ENCODE measurements around the gene PARS2.
A peak's percentile ranks its signal among the peaks of the same experiment; 100 is the strongest.
"Not testable (repeated sequence)": the region's sequence is repeated elsewhere in the genome, so short reads cannot be mapped to it uniquely, and the experiment has no call there.

PARS2 gene

DNA sequence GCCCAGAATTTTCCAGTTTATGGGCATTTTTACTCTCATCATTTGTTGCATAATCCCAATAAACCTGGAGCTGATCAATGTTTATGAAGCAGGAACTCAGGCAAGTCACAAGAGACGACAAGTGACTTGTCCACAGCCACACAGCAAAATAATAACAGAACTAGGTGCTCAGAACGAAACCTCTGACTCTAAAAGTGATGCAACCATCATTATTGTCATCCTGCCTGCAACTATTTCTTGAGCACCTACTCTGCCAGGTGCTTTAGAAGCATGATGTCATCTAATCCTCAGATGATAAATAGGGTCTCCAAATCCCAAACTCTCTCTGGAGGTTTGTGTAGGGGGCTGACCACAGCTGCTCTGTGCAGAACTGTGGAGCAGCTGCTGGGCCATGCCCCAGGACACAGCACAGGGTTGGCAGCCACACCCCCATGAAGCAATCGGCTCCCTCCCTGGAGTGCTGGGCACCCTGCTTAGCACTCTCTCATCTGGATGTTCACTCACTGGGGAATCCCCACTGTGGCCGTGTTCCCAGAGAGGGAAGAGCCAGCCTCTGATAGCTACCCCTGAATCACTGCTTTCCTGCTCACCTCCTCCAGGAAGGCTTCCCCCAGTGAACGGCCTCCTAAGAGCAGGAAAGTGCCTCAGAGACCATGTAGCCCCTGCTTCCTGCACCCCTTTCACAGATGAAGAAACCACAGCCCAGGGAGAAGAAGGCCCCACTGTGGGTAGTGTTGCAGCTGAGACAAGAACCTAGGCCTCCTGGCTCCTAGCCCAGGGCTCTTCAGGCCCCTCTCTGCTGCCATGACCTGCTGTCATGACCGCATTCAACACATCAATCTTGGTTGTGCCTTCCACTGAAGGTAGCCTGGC, 34.7 kb upstream of the PARS2 start:
- no peak for DNase-seq

DNA sequence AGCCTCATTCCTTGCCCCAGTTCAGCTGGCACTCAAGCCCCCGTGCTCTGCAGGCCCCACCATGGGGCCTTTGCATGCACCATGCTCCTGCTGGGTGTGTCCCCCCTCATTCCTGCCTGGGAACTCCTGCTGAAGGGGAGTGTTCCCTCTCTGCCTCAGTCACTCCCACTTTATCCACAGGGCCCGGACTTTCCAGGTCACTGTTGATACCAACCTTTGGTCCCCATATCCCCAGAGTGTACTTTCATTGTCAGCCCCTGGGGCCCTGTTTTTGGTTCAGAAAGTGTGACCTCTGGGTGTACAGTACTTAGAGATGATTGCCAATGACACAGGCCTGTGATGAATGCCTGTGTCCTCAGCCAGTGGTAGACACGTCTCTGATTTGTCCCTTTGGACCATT, 33.9 kb upstream of the PARS2 start:
- no peak for DNase-seq

DNA sequence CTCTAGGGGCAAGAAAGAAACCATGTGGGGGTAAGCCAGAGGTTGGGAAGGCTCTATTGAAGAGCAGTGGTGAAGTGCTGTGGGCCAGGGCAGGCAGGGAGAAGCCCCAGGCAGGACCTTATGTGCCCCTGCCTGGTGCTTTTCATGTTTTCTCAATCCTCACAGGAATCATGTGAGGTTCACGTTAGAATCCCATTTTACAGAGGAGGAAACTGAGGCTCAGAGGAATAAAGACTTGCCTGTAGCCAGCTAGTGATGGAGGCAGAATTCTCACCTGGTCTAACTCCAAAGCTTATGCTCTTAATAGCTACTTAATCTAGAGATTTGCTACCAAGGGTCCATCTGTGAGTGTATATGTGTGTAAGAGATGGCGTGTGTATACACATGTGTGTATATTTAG, 32.6 kb upstream of the PARS2 start:
- DNase-seq: no peak

DNA sequence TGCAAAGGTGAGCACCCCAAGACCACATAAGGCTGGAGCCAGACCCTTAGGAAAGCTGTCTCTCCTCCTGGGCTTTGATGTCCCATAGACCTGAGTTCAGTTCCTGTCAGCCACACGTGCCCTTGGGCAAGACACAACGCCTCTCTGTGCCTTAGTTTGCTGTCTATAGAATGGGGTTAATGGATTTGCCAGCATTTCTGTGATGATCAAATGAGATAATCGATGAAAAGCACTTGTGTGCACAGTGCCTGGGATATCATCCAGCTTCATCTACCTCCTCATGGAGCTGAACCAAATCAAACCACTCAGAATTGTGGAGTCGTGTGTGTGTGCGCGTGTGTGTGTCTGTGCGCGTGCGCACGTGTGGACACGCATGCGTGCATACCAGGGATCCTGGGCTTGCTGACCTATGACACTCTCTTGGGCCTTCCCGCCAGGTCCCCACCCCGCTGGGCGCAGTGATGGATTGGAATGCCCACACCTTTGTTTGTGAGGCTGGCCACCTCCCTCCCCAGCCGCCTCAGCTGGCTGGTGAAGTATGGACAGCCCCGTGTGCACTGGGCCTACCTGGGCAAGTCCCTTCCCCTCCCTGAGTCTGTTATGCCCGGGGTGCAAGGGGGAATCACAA, 31.6 kb upstream of the PARS2 start:
- no peak for DNase-seq

DNA sequence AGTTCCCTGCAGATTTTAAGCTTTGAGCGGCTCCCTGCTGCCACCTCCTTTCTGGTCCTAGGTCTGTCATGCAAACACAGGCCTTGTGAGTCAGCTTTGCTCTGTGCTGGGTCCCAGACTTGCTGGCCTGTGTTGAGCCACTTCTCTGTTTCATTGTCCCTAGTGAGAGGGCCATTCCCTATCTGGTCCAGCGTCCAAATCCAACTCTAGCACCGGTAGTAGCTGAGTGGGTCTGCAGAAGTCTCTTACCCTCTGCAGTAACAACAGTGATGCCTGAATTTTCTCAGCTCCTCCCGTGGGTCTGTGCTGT, 31.0 kb upstream of the PARS2 start:
- DNase-seq: no peak

DNA sequence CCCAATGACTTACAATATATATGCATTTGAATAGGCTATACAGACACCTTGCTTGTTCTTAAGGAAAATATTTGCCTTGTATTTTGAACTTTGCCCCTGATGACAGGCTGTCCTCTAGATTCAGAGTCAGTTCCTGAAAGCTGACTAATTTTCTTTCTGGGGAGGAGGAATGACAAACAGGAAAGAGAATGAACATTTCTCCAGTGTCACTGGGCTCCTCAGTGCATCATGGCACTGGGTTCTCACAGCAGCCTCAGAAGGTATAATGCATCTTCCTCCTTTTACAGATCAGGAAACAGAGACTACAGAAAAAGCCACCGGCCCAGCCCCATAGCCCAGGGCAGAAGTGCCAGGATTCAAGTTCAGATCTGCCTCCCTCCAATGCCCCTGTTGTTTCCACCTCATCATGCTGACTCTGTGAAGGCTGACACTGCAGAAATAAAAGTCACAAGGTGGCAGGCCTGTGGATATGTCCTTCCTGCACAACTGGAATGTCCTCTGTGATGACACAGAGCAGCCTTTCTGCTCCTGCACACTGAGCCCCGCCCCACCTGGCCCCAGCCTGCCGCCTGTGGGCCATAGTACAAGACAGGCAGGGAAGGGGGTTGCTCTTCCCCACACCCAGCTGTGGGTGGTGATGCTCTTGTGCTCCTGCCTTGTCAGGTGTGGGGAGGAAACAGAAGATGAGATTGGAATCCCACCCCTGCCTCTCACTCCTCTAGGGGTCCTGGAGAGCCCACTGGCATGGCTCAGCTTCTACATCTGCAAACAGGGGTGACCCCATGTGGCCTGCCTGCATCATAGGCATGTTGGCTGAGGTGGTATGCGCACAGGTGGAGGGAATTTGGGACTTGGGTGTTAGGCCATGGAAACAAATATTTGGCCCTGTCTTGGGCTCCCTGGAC, 30.4 kb upstream of the PARS2 start:
- DNase-seq: no peak

DNA sequence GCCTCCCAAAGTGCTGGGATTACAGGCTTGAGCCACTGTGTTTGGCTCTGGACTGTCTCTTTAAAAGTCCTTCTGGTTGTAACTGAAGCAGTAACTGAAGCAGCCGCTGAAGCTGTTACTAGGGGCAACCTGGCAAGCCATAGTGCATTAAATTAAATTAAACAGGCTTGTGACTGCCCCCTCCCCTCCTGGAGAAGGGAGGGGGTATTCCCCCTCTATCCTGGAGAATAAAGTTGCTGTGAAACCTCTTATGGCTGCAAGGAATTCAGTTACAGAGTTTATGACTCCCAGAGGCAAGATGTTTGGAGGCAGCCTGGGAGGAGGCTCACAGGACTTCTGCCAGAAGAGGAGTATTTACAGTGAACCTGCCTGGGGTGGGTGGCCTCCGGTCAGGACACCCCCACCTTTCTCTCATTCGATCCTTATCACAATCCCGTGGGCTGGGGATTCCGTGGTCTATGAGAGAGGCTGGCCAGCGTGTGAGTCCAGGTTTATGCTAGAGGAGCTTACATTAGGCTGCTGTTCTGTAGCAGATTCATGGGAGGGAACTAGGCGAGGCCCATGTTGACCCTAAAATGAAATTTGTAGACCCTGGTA, 28.5 kb upstream of the PARS2 start:
- no peak for DNase-seq

DNA sequence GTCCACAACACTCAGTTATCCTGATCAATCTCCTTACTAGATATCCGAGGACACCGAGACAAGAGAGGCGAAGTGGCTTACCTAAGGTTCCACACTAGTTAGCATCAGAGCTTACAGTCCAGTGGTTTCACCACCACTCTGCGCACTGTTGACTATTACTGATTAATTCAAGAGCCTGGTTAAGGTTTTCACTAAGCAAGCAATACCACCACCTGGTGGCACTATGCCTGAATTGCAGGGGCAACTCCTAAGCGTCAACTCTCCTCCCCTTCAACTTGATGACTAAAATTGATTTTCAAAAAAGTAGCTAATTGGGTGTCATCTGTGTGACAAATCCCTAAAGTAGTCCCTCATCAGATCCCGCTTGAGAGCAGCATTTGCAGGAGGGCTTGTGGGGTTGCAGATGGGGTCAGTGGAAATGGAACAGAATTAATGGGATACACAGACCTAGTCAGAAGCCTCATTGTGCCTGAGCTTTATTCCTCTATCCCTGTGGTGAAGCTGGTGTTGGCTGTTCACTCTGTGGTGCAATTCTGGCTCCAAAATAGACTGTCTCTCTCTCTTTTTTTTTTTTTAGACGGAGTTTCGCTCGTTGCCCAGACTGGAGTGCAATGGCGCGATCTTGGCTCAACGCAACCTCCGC, 27.7 kb upstream of the PARS2 start:
- DNase-seq: peak; percentile 71

DNA sequence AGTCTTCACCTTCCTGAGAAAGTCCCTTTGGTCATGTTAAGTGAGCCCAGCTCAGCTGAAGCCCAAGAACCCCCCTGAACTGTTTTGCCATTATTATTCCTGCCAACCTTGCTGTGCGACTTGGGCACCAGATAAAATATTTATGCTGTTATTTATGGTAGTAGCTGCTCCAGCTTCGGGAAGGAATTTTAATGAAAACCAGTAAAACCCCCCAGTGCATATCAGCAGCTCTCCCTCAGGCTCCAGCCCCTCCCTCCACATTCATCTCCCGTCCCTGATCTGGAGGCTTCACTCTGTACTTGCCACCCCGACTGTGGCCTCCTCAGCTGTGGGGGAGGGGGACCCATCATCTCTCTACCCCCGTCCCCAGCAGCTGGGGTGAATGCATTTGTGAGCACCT, 24.1 kb upstream of the PARS2 start:
- DNase-seq: no peak

DNA sequence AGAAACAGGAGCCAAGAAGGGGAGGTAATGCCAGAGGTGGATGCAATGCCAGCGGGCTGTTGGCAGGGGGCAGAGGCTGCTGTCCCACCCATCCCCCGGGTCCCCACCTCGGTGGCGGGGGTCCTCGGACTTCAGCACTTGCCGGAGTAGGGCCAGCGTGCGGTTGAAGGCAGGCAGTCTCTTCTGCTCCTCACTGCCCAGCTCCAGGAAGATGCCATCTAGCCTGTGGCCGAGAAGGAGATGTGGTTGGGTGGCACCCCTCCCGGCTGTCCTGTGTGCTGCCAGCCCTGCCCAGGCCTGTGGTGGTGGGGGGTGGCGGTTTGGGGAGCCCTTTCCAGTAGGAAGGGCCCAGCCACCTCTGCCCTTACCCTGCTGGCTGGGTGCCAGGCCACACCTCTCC, 23.3 kb upstream of the PARS2 start:
- no peak for DNase-seq

DNA sequence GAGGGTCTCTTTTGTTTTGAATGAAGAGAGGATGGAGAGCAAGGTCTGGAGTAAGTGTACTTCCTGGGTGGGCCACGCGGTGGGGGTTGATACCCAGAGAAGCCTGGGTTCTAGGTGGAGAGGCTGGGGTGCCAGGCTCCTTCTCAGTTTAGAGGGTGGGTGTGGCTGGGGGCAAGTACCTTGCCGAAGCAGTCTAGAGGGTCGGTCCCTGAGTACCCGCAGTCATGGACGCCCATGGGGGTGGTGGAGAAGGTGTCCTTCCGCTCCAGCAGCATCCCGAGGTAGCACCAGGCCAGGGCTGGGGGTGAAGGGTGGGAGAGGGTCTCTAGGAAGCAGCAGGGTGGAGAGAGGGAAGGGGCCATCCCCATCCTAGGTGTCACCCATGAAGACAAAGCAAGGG, 22.5 kb upstream of the PARS2 start:
- no peak for DNase-seq

DNA sequence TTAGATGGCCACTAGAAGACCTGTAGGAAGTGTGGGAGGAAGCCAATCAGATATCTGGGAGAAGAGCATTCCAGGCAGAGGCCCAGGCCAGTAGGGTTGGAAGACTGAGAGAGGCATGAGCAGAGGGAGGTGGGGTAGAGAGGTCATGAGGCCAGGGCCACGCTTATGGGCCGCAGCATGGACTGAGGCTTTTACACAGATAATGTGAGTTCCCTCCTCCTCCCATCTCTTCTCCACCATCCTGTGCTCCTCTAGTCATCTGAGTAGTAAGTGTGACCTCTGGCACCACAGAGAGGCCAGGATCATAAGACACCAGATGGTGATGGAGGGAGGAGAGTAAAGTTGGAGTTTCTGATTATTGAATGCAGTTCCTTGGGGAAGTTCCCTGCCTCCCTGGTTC, 19.7 kb upstream of the PARS2 start:
- DNase-seq: no peak

DNA sequence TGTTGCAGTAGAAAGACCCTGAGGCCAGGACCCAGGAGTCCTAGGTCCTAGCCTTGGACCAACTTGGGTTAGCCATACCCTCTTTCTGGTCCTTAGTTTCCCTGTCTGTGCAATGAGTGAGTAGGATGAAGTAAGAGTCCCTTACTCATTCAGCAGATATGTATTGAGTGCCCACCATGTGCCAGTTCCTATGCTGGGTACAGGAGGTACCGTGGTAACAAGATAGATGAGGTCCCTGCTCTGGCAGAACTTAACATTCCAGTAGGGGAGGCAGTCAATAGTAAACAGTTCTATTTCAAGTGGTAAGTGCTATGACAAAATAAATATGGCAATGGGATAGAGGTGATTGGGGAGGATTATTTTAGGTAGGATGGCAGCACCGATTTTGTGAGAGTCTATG, 18.3 kb upstream of the PARS2 start:
- DNase-seq: no peak

DNA sequence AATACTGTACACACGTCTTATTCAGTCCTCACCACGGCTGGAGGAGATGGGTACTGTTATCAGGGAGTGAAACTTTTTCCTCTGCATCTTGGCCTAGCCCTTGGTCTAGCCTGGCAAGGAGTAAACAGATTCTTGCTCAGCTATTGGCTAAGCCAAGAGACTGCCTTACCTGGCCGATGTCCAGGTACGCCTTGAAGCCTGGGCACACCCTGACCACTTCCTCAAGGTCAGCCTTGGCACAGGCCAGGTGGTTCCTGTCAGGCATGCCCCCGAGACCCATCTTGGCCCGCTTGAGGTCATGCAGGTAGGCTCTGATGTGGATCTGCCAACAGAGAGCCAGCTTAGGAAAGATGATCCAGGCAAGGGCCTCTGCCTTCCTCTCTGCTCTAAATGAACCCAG, 17.8 kb upstream of the PARS2 start:
- no peak for DNase-seq

DNA sequence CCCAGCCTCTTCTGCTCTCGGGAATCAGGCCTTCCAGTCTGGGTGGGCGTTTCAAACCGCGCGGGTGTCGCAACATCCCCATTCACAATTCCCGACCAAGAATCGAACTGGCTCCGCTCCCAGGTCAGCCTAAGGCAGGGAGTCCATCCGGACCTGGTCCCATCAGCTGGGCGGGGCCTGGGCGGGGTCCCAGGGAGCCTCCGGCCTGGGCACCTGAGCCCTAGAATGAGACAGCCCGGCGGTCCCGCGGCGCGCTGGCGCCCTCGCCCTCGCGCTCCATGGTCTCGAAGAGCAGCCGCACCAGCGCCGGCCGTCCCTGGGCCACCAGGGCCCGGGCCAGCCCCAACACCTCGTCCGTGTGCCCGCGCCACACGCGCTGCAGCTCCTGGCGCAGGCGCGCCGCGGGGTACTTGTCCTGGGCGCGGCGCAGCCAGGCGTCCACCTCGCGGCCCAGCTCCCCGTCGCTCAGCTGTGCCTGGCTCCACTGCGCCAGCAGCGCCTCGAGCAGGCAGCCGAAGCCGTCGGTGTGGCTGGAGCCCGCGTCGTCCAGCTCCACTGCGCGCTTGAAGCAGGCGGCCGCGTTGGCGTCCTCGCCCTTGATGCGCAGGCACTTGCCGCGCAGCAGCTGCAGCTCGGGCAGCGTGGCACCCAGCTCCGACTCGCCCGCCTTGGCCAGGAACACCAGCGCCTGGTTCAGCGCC, 16.9 kb upstream of the PARS2 start:
- DNase-seq: no peak

DNA sequence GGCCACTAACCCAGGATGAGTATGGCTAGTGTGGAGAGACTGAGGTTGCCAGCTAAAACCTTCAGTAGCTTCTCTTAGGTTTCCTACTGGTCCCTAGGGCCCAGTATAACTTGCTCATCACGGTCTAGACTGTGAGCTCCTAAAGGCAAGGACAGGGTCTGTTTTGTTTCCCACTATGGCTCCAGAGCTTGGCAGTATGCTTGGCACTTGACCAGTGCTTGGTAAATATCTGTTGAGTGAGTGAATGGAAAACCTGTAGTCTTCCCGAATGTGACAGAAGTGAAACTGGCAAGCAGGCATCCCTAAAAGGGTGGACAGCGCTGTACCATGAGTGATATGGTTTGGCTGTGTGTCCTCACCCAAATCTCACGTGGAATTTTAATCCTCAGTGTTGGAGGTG, 13.1 kb upstream of the PARS2 start:
- no peak for DNase-seq

DNA sequence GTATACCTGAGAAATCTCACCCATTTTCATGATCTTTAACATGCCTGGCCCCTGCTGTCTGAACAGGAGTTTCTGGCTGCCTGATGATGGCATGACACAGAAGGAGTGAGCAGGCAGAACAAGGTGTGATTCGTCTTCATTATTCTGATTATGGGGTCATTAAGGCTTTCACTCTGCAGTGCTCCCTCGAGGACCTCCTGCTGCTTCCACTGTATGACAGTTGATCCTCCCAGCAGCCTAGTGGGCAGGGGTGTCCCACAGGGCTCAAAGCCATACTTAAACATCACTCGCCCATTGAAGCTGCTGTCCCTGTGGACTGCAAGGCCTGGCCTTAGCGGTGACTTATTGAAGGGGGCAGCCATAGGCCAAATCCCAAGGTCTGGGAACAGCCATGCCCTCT, 12.7 kb upstream of the PARS2 start:
- no peak for DNase-seq

DNA sequence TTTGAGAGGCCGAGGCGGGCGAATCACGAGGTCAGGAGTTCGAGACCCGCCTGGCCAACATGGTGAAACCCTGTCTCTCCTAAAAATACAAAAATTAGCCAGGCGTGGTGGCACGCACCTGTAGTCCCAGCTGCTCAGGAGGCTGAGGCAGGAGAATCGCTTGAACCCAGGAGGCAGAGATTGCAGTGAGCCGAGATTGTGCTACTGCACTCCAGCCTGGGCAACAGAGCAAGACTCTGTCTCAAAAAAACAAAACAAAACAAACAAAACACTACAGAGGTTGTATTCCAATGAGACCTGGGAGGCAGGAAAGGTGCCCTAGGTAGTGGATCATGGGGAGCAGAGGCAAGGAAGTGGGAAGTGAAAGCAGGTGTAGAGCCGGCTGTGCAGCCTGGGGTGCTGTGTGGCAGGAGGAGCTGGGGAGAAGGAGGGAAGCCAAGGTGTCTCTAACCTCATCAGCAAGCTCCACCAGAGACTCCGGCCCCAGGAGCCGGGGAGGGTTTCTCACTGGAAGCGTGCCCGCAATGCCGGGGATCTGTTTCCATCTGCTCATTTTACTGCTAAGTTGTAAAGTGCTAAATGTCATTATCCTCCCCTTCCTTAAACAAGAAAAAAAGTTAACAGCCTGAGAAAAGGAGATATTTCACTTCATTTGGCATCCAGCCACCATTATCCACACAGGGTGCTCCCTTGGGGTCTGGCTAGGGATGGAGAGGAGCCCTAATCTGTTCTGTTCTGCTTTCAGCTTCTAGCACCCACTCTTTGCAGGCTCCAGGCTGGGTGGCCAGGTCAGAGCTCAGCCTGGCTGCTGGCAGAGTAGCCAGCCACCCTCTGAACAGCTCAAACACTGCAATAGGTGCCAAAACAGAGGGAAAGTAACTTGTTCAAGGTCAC, 11.8 kb upstream of the PARS2 start:
- DNase-seq: not testable (repeated sequence)

DNA sequence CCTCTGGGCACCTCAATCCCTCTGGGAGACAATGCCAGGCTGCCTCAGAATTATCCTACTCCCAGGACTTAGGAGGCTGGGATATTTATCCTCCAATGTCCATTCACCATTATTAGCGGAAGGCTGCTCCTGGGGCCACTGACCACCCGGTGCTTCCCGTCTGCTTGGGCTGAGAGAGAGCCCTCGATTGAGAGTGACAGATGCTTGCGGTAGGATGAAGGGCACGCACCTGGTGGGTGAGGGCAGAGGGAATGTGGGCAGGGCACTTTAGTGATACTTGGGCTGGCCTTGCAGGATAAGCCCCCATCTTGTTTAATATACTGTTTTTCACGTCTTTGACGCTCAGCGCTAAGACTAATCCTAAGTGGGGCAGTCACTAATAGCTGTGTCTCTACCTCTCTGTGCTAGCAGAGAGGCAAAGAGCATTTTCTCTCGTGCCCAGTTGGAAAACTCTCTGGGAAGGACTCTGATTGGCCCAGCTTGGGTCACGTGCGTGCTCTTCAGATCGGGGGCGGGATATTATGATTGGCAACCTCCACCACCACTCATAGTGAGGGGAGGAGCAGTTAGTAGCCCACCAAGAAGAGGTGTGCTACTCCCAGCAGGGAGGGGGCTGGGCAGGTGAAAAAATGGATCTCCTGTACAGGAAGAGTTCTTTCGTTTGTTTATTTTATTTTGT, 10.6 kb upstream of the PARS2 start:
- no peak for DNase-seq

DNA sequence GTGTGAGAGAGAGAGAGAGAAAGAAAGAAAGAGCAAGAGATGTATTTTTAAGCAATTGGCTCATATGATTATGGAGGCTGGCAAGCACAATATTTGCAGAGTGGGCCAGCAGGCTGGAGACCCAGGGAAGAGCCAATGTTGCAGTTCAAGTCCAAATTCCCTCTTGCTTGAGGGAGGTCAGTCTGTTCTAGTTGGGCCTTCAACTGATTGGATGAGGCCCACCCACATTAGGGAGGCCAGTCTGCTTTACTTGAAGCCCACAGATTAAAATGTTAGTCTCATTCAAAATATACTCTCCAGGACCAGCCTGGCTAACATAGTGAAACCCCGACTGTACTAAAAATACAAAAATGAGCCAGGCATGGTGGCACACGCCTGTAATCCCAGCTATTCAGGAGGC, 8.6 kb upstream of the PARS2 start:
- DNase-seq: no peak

DNA sequence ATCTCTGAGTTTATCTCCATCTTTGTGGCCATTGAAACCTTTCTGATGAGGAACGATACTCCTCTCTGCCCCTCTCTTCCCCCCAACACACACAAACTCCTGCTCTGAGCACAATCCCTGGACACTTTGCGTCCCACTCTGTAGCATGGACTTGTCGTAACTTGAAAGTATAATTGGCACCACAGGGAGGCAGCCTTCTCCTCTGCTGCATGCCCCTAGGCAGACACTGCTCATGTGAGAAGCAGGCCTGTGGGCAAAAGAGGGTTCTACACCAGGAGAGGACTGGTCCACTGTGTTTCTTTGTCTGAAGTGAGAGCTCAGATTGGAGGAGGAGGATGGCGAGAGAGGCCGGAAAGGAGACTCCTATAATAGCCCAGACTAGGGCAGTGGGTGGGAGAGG, 3.8 kb upstream of the PARS2 start:
- DNase-seq: no peak

Measured in NCI-H1694 (cell line).